Kidney epithelial cell (primary cell): ENCODE results near the gene LRP2. TPM values are rescaled to one million over a fixed set of nuclear protein-coding genes. Genes with fewer than 3 reads are reported as not detected.

ENCODE experiments used
- DNase-seq: peaks from one replicate; pipeline ENCODE4 v3.0.0-alpha.2; 2010; ENCODE audit warnings: low read depth
- H3K27me3 ChIP-seq: 2 replicates; pipeline ENCODE4 v1.6.0; 2011; ENCODE audit warnings: low read length; ENCODE audit not compliant: control insufficient read depth, insufficient read depth
- H3K36me3 ChIP-seq: 2 replicates; pipeline ENCODE4 v1.5.1; 2011; ENCODE audit warnings: low read length; ENCODE audit not compliant: control insufficient read depth, insufficient read depth
- H3K4me3 ChIP-seq: 2 replicates; pipeline ENCODE4 v1.5.1; 2011; ENCODE audit warnings: low read depth, mild to moderate bottlenecking, control low read depth, low read length
- total RNA-seq: library from RNA; depleted of rRNA; stranded (reverse); fragments of >200 nt; gene quantifications from 2 replicates; pipeline ENCODE4 v1.2.3, GENCODE V29; 2015
- TF ChIP-seq, protein P1 (sequence below): IDR thresholded peaks from 2 replicates; pipeline ENCODE4 v1.5.1; 2011; ENCODE audit warnings: mild to moderate bottlenecking, moderate library complexity, low read length, control low read depth, inconsistent platforms; ENCODE audit not compliant: insufficient read depth, poor library complexity, severe bottlenecking

LRP2 gene
- total RNA-seq, 1 donor from 2014 or later: 1.4 TPM

DNA sequence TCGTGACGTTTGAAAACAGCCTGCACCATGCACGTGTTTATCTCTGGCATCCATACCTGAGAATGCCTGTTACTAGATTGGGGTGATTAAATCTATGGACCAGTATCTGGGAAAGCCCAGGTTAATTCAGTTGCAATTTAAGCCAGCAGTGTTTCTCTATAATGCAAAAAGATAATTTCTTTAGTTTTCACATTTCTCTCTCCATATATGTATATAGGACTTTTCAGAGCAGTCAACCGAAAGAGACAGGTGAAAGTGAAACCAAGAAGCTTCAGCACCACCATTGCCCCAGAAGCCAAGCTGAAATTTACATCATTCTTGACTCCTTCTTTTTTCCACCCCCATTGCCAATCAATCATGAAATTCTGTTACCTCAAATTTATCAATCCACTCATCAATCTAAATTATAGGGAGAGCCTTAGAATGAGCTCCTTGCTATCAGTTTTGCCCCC lies 2.7 kb upstream of the LRP2 start:
- TF ChIP-seq, protein P1, sequence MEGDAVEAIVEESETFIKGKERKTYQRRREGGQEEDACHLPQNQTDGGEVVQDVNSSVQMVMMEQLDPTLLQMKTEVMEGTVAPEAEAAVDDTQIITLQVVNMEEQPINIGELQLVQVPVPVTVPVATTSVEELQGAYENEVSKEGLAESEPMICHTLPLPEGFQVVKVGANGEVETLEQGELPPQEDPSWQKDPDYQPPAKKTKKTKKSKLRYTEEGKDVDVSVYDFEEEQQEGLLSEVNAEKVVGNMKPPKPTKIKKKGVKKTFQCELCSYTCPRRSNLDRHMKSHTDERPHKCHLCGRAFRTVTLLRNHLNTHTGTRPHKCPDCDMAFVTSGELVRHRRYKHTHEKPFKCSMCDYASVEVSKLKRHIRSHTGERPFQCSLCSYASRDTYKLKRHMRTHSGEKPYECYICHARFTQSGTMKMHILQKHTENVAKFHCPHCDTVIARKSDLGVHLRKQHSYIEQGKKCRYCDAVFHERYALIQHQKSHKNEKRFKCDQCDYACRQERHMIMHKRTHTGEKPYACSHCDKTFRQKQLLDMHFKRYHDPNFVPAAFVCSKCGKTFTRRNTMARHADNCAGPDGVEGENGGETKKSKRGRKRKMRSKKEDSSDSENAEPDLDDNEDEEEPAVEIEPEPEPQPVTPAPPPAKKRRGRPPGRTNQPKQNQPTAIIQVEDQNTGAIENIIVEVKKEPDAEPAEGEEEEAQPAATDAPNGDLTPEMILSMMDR: no peak
- no peak for DNase-seq
- H3K27me3 ChIP-seq: peaks cover 41% of the 10 kb centered on the region
- no peaks in the 10 kb centered on the region for H3K36me3 ChIP-seq
- no peak overlapping the region for H3K4me3 ChIP-seq

DNA sequence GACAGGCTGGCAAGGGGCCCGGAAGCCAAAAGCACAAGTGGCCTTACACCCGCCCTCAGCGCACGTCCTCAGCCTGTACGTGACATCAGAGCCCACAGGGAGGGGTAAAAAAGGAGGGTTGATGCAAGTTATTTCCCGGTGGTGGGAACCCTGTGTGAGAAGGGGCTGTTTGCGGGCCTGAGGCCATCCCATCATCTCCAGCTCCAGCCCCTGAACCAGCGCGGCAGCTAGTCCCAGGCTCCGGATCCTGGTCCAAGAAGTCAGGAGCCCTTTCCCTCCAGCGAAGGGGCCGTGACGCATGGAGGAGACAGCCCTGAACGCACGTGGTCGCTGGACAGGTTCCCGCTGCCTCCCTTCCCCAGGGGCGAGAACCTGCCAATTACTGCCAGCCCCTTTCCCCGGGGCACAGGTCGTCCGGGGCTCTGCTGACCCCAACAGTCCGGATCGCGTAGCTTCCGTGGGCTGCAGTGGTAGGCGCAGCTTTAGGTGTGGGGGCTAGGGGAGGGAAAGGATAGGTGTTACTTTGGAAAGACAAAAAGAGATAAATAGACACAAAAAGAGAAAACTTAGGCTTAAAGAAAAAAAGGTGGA lies 1.3 kb upstream of the LRP2 start:
- no peak for DNase-seq
- H3K4me3 ChIP-seq: no peak overlapping the region
- H3K36me3 ChIP-seq: no peaks in the 10 kb centered on the region
- peaks cover 46% of the 10 kb centered on the region for H3K27me3 ChIP-seq
- TF ChIP-seq, protein P1: no peak

DNA sequence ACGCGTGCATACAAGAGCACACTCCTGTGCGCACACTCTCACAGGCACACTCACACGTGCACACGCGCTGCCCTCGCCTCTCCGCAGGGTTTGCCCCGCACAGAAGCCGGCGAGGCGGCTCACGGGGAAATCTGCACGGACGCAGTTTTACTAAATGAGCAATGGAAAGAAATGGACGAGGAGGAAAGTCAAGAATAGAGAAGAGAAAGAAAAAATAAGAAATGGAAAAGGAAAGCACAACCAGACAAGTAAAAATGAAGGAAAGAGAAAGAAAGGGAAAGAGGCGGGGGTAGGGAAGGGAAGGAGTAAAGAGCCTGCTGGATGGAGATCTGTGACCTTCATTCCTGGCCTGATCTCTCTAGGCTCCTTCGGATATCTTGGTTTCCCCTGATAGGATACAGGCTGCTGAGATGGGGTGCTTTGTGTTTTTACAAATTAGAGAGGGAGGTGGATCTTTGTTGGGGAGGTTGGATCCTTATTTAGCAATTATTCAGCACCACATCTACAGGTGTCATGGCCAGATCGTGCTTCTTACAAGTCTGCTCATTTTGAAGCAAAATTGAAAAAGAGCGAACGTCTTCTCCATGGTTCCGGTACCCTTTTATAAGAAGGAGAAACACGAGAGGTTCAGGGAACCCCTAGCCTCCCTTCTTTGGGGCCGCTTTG lies 693 bp upstream of the LRP2 start:
- TF ChIP-seq, protein P1: no peak
- H3K27me3 ChIP-seq: peaks cover 46% of the 10 kb centered on the region
- no peak for DNase-seq
- H3K36me3 ChIP-seq: no peaks in the 10 kb centered on the region
- peak overlapping the region; percentile 11 for H3K4me3 ChIP-seq

DNA sequence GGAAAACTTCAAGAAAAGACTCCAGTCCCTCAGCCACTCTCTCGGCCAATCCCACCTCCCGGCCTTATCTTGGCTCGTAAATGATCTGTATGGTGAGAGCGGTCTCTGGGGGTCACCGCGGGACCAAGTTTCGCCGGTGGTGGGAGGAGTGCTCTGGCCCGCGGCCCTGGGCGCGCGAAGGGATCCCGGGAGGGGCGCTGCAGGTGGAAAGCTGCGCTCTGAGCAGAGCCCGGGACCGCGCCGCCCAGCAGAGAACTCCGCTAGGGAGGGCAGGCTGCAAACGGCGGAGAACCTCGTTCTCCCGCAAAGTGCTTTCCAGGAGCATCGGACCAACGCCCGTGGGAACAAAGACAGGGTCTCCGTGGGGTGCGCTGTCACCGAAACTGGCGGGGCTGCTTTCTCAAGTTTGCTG lies 622 bp downstream of the LRP2 start:
- TF ChIP-seq, protein P1: no peak
- peak overlapping the region; percentile 20 for H3K4me3 ChIP-seq
- H3K27me3 ChIP-seq: peaks cover 46% of the 10 kb centered on the region
- DNase-seq: no peak
- no peaks in the 10 kb centered on the region for H3K36me3 ChIP-seq

DNA sequence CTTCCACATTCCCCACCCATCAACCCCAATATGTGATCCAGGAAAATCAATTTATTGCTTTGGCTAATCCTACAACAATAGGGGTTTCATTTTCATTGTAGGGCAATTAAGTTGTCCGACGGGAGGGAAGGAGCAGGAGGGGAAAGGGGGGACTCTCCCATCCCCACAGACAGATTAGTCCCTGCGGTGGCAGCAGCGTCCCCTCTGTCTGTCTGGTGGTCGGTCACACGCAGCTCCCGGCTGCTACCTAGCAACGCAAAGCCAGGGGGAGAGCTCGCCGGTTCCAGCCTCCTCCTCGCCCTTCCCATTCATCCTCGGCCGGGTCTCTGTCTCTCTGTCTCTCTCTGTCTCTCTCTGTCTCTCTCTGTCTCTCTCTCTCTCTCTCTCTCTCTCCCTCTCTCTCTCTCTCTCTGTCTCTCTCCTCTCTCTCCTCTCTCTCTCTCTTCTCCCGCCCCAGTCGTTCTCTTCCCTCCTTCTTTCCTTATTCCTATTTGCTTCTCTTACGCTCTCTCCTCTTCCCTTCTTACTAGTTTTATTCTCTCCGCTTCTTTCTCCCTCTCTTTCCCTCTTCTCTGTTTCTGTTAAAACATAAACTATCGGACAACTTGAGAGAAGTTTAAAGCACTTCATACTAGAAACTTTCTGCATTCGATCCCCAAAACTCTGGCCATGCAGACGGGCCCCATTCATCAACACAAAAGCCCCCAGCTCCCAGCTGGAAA lies 1.2 kb downstream of the LRP2 start:
- peaks cover 46% of the 10 kb centered on the region for H3K27me3 ChIP-seq

More for the DNA sequence above, 1.2 kb downstream of the LRP2 start:
- TF ChIP-seq, protein P1: no peak
- Histone ChIP-seq H3K4me3 (peak overlapping the region; percentile 20), H3K36me3 (no peaks in the 10 kb centered on the region)
- no peak for DNase-seq
